HuH-7 (cell line): ENCODE results near the gene CSAD.
A peak's percentile ranks its signal among the peaks of the same experiment; 100 is the strongest.
"Not testable (repeated sequence)": the region's sequence is repeated elsewhere in the genome, so short reads cannot be mapped to it uniquely, and the experiment has no call there.

ENCODE experiments used
- DNase-seq: peaks from one replicate; pipeline ENCODE4 v3.0.0; 2011; ENCODE audit warnings: low spot score

Gene CSAD

GRCh38 chr12:53179687-53180219 is 972 bp downstream of the CSAD start:
- no peak for DNase-seq

DNA sequence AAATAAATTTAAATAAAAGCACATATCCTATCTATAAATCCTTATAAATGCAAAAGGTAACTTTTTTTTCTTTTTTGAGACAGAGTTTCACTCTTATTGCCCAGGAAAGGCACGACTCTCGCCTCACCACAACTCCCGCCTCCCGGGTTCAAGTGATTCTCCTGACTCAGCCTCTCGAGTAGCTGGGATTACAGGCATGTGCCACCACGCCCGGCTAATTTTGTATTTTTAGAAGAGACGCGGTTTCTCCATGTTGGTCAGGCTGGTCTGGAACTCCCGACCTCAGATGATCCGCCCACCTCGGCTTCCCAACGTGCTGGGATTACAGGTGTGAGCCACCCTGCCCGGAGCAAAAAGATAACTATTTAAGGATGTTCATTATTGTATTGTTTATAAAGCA is 1.9 kb downstream of the CSAD start:
- DNase-seq = not testable (repeated sequence)

DNA sequence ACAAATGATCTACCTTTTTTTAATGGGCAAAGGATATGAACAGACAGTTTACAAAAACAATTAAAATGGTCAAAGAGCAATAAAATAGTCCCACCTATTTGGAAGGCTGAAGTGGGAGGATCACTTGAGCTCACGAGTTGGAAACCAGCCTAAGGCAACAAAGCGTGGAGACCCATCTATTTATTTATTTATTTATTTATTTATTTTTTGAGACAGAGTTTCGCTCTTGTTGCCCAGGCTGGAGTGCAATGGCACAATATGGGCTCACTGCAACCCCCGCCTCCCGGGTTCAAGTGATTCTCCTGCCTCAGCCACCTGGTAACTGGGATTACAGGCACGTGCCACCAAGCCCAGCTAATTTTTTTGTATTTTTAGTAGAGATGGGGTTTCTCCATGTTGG is 3.3 kb downstream of the CSAD start:
- not testable (repeated sequence) for DNase-seq

GRCh38 chr12:53176750-53177149 is 4.0 kb downstream of the CSAD start:
- no peak for DNase-seq

DNA sequence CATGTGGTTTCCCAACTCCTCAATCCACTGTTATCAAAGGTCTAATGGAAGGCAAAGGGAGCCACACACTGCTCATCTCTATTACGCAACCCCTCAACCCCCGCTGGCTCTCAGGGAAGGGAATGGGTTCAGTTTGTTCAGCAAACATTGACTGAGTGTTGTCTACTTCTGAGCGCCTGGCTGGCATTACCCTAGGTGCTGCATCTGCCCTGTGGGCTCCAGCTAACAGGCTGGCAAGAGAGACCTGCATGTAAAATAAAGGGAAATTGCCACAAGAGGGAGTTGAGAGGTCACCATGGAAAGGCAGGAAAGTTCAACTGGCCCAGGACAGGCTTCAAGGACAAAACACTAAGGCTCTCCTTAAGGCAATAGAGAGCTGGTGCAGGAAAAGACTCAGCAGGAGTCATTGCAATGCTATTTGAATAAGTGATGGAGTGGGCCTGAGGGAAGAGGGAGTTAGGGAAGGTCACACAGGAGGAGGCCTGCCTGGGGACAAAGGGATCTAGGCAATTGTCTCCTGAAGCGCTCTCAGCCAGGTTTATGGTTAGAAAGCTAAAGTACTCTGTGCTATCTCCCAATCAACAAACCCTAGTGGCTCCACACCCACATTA is 5.7 kb downstream of the CSAD start:
- DNase-seq = peak; percentile 60

GRCh38 chr12:53173085-53173715 is 7.5 kb downstream of the CSAD start:
- no peak for DNase-seq

DNA sequence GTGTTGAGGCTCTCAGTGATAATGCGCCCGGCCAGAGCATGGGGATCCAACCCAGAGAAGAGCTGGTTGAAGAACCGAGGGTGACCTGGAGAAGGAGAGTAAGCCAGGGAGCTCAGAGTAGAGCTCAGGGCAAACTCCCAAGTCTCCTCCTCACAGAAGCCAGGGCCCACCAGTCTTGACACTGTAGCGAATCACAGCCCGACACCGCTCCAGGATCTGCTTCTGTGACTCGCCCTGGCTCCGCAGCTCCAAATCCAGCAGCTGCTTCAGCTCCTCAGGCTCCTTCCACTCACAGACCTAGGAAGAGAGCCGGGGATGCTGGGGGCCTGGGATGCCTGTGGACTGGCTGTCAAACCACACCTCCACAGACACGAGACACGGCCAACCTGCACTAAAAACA is 8.4 kb downstream of the CSAD start:
- no peak for DNase-seq

- DNase-seq = no peak
These were observed 8.9 kb downstream of the CSAD start for GRCh38 chr12:53171725-53172329.

GRCh38 chr12:53170876-53171724 is 9.6 kb downstream of the CSAD start:
- no peak for DNase-seq

DNA sequence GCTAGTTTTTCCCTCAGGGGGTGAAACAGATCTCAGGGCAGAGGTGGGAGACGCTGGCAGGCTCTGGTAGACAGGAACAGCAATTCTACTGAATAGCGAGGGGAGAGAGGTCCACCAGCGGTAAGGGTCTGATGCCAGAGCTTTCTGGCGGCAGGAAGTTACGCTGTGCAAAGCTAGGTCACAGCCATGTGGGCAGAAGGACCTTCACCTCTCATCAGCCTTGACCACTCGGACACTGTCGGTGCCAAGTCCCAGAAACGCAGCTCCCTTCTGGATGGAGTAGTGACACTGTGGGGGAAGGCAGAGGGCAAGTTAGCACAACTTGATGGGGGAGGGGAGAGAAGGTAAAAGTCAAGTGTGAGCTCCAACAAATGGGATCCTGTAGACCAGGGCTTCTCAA is 10.5 kb downstream of the CSAD start:
- DNase-seq = no peak

- no peak for DNase-seq
These were observed 11.1 kb downstream of the CSAD start for GRCh38 chr12:53169644-53170043.

DNA sequence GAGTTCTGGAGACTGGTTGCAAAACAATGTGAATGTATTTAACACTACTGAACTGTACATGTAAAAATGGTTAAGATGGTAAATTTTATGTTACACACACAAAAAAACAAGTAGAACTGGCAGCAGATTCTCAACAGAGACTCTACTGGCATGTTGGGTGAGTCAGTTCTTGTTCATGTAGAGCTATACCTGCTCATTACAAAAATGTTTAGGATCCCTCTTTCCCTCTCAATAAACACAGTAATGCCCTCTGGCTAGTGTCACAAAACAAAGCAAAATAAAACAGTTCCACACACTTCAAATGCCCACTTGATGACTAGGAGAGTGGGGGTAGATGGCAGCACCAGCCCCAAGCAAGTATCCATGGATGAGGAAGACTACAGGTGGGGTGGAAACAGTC is 13.9 kb downstream of the CSAD start:
- DNase-seq = no peak

- not testable (repeated sequence) for DNase-seq
These were observed 17.7 kb downstream of the CSAD start for GRCh38 chr12:53163008-53163407.

- DNase-seq = no peak
These were observed 19.4 kb downstream of the CSAD start for GRCh38 chr12:53161119-53161911.

GRCh38 chr12:53160673-53161072 is 20.1 kb downstream of the CSAD start:
- no peak for DNase-seq

GRCh38 chr12:53160000-53160399 is 20.7 kb downstream of the CSAD start:
- DNase-seq = no peak

DNA sequence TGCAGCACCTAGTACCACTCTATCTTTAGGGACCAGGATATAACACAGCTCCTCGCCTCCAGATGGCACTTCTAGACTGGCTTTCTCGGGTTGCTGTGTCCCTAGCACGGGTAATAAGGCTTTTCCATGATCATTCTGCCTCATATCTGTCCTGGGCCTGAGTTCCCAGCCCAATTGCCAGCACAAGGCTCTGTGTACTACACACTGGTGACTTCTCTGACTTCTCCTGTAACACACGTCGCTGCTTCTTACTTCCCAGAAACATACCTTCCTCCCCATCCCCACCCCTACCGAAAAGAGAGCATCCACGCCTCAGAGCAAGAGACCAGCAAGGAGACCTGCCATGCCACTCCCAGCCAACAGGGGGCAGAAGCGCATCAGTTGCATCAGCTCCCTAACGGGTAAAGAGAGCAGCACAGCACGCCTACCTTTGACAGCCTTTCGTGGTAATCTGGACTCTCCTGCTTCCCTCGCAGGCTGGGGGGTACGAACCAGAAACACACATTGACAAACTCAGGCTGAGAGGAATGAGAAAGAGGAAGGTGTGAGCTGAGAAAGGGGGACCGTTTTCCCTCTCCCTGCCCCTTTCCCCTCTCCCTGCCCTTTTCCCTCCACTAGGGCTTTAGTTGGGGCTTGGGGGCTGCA is 21.4 kb downstream of the CSAD start:
- DNase-seq = peak; percentile 85

DNA sequence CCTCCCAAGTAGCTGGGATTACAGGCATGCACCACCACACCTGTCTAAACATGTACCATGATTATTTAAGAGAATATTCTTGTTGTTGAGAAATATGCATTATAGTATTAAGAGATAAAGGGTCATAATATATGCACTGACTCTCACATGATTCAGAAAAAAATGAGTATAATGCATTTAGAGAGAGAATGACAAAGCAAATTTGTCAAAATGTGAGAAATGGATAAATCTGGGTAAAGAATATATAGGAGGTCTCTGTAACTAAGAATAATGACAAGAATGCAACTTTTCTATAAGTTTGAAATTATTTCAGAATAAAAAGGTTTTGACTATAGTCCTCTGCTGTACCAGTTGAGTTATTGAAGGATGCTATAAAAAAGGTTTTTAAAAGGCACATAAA is 28.3 kb downstream of the CSAD start:
- no peak for DNase-seq

GRCh38 chr12:53151039-53151438 is 29.7 kb downstream of the CSAD start:
- no peak for DNase-seq

- DNase-seq = no peak
These were observed 33.1 kb downstream of the CSAD start for GRCh38 chr12:53147653-53148052.

- no peak for DNase-seq
These were observed 33.5 kb downstream of the CSAD start for GRCh38 chr12:53147181-53147580.
